SHP77 (cell line): ENCODE results near the gene RIMKLB.
"Not testable (repeated sequence)": the region's sequence is repeated elsewhere in the genome, so short reads cannot be mapped to it uniquely, and the experiment has no call there.

Experiments
- DNase-seq, 2 experiments: peaks; one replicate each; lab custom pipeline; 2025; lab: John Stamatoyannopoulos, UW

The RIMKLB gene

DNA sequence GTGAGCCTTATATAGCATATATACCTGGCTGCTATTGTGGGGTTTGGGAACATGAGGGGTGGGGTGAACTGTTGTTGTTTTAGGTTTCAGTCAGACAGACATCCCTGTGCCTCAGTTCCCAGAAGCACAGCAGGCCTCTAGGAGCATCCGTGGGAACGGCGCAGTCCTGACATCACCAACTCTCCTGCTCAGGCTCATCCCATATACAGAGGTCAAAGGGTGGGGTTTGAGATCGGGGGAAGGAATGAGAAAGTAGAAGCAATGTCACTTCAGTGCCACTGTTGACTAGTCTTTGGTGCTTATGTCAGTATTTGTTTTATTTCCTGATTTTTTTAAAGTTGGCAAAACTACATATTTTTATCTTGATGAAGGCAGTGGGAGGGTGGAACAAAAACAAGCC lies 81.5 kb downstream of the RIMKLB start:
- no peak for DNase-seq

DNA sequence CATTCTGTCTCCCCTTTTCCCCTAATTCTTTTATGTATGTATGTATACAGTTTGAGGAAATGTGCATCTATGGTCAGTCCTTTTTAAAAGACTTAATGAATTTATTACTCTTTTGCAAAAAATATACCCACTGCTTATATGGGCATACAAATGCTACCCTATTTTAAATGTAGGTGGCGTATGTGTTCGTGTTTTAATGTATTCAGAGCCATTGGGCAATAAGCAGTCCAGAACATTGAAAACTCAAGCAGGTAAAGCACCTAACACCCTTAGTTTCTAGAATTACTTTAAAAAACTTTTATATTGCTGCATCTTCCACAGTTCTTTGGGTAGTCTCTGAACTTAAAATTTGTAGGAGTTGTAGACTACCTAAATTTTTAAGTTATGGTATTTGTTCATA lies 82.1 kb downstream of the RIMKLB start:
- DNase-seq = no peak

DNA sequence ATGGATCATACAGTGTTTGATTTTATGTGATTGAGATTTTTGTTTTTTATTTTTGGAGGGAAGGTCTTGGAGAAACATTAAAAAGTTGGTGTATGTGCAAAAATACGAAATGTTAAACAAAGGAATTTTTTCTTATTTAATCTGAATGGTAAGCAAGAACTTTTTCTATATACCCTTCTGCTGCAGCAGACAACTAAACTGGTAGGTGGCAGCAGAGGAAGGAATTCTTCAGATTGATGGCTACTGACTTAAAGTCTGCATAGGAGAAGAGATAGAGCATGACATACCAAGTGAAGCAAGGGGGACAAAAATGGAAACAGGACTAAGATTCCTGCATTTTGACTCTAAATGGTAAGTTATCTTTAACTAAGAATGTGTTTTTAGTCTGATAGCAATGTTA lies 82.6 kb downstream of the RIMKLB start:
- DNase-seq = no peak

DNA sequence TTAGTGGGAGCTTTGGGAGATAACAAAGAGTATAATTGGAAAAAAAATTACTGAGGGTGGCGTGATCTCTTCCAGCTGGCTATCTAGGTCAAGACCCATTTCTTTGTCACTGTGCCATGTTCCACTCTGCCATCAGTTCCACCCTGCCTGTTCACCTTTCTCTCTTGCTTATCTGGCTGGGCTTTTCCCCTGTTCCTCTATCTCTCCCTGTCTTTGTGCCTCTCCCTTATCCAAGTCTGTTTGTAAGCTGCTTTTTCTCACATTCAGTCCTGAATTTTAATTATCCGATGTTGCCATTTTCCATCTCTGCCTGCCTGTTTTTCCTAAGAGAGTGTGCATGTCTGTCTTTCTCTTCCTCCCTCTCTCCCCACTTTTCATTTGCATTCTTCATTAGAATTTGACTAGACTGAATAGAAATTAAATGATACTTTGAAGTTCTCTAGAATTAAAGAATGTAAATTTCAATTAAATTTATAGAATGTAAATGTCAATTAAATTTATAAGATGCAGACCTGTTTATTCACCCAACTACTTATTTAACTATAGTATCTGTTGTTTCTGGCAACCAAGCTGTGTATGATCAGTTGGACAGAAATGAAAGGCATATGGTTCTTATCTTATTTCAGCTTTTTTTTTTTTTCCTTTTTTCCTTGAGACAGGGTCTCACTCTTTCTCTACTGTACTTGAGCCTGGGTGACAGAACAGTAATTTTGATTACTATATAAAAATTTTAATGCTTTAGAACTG lies 83.8 kb downstream of the RIMKLB start:
- DNase-seq = no peak

DNA sequence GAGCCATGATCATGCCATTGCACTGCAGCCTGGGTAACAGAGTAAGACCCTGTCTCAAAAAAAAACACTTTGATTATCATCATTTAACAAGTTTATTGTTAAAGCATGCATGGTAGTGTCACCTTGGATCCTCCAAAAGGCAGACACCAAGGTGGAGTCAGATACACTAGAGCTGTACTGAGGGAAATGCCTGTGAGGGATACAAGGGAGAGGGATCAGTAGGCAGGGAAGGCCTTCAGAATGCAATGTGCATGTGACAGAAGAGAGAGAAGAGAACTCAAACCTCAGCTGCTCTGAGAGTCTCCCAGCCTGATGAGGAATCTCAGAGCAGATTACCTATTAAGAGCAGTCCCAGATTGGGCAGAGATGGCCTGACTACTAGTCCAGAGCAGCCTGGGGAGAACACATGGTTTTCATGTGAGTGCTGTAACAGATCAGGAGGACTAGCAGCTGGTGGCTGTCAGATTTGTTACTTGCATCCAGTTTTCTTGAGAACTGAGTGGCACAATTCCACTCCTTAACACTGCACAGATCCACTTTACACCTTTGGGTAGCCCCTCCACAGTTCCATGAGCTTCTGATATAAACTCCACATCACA lies 86.6 kb downstream of the RIMKLB start:
- no peak for DNase-seq

DNA sequence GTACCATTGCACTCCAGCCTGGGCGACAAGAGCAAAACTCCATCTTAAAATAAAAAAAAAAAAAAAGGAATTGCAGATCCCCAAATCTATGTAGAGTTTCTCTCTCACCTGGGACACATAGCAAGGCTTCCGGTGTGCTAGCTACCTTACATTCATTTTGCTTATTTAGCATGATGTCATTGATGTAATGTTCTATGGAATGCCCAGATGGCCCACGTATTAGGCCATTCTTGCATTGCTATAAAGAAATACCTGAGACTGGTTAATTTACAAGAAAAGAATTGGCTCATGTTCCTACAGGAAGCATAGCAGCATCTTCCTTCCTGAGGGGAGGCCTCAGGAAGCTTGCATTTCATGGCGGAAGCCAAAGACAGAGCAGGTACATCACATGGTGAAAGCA lies 87.7 kb downstream of the RIMKLB start:
- no peak for DNase-seq

DNA sequence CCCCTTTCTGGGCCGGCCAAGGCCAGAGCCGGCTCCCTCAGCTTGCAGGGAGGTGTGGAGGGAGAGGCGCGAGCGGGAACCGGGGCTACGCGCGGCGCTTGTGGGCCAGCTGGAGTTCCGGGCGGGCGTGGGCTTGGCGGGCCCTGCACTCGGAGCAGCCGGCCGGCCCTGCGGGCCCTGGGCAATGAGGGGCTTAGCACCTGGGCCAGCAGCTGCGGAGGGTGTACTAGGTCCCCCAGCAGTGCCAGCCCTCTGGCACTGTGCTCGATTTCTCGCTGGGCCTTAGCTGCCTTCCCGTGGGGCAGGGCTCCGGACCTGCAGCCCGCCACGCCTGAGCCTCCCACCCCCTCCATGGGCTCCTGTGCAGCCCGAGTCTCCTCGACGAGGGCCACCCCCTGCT lies 89.4 kb downstream of the RIMKLB start:
- DNase-seq = not testable (repeated sequence)

DNA sequence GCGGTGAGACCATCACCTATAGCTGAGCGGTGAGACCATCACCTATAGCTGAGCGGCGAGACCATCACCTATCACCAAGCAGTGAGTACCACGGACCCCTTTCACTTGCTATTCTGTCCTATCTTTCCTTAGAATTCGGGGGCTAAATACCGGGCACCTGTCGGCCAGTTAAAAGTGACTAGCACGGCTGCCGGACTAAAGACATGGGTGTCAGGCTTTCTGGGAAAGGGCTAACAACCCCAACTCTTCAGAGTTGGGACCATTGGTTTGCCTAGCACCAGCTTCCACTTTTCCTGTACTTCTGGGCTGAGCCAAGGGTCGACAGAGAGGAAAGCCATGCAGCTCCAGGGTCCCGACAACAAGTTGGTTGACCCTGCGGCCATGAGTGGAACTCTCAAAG lies 90.9 kb downstream of the RIMKLB start:
- not testable (repeated sequence) for DNase-seq

DNA sequence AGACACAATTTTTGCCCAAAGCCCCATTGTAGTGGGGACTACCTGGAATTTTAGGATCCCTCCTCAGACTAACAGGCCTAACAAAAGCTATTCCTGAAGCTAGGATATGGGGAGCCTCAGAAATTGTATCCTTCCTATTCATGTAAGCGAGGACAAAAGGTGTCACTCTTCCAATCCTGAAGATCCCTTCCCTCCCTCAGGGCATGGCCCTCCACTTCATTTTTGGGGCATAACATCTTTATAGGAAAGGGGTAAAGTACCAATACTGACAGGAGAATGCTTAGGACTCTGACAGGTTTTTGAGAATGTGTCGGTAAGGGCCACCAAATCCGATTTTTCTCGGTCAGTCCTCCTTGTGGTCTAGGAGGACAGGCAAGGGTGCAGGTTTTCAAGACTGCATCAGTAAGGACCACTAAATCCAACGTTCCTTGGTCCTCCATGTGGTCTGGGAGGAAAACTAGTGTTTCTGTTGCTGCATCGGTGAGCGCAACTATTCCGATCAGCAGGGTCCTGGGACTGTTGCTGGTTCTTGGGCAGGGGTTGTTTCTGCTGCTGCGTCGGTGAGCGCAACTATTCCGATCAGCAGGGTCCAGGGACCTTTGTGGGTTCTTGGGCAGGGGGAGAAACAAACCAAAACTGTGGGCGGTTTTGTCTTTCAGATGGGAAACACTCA lies 91.7 kb downstream of the RIMKLB start:
- not testable (repeated sequence) for DNase-seq

DNA sequence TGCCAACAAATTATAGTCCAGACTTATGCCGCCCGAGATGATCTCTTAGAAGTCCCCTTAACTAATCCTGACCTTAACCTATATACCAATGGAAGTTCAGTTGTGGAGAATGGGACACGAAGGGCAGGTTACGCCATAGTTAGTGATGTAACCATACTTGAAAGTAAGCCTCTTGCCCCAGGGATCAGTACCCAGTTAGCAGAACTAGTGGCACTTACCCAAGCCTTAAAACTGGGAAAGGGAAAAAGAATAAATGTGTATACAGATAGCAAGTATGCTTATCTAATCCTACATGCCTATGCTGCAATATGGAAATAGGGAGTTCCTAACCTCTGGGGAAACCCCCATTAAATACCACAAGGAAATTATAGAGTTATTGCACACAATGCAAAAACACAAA lies 95.4 kb downstream of the RIMKLB start:
- DNase-seq = not testable (repeated sequence)

DNA sequence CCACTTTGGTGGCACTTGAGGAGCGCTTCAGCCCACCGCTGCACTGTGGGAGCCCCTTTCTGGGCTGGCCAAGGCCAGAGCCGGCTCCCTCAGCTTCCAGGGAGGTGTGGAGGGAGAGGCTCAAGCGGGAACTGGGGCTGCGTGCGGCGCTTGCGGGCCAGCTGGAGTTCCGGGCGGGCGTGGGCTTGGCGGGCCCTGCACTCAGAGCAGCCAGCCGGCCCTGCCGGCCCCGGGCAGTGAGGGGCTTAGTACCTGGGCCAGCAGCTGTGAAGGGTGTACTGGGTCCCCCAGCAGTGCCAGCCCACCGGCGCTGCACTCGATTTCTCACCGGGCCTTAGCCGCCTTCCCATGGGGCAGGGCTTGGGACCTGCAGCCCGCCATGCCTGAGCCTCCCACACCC lies 96.8 kb downstream of the RIMKLB start:
- not testable (repeated sequence) for DNase-seq

DNA sequence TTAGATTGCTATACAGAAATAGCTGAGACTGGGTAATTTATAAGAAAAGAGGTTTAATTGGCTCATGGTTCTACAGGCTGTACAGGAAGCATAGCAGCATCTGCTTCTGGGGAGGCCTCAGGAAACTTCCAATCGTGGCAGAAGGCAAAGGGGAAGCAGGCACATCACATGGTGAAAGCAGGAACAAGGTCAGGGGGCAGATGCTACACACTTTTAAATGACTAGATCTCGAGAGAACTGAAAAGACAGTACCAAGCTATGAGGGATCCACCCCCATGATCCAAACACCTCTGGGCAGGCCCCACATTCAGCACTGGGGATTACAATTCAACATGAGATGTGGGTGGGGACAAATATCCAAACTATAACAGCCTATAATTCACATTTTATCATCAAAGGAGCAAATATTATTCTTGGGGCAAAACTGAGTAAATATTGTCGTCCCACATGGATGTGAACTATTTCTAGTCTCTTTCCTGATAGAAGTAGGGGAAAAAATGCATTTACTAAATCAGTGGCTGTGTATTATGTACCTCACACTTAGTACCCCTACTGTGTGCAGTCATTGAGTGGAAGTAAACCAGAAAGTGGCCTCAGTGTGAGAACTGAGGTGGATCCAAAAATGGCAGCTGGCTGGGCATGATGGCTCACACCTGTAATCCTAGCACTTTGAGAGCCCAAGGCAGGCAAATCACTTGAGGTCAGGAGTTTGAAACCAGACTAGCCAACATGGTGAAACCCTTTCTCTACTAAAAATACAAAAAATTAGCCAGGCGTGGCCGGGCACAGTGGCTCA lies 99.2 kb downstream of the RIMKLB start:
- no peak for DNase-seq

DNA sequence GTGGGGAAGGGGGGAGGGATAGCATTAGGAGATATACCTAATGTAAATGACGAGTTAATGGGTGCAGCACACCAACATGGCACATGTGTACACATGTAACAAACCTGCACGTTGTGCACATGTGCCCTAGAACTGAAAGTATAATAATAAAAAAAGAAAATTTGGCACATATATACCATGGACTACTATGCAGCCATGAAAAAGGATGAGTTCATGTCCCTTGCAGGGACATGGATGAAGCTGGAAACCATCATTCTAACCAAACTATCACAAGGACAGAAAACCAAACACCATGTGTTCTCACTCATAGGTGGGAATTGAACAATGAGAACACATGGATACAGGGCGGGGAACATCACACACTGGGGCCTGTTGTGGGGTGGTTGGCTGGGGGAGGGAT lies 103.4 kb downstream of the RIMKLB start:
- DNase-seq = not testable (repeated sequence)

DNA sequence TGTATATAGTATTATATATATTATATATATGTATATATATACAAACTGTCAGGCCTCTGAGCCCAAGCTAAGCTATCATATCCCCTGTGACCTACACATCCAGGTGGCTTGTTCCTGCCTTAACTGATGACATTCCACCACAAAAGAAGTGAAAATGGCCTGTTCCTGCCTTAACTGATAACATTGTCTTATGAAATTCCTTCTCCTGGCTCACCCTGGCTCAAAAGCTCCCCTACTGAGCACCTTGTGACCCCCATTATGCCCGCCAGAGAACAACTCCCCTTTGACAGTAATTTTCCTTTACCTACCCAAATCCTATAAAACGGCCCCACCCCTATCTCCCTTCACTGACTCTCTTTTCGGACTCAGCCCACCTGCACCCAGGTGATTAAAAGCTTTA lies 107.0 kb downstream of the RIMKLB start:
- DNase-seq = not testable (repeated sequence)

DNA sequence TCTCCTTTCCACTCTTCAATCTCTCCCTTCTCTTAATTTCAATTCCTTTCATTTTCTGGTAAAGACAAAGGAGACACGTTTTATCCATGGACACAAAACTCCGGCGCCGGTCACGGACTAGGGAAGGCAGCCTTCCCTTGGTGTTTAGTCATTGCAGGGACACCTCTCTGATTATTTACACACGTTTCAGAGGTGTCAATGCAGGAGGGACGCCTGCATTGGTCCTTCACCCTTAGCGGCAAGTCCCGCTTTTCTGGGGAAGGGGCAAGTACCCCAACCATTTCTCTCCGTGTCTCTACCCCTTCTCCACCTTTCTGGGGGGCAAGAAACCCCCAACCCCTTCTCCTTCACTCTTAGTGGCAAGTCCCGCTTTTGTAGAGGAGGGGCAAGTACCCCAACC lies 107.7 kb downstream of the RIMKLB start:
- DNase-seq = not testable (repeated sequence)

DNA sequence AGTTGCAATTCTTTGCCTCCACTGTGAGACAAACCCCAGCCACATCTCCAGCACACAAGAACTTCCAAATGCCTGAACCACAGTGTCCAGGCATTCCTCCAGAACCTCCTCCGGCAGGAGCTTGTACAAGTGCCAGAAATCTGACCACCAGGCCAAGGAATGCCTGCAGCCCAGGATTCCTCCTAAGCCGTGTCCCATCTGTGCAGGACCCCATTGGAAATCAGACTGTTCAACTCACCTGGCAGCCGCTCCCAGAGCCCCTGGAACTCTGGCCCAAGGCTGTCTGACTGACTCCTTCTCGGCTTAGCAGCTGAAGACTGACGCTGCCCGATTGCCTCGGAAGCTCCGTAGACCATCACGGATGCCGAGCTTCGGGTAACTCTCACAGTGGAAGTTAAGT lies 109.3 kb downstream of the RIMKLB start:
- DNase-seq = not testable (repeated sequence)

DNA sequence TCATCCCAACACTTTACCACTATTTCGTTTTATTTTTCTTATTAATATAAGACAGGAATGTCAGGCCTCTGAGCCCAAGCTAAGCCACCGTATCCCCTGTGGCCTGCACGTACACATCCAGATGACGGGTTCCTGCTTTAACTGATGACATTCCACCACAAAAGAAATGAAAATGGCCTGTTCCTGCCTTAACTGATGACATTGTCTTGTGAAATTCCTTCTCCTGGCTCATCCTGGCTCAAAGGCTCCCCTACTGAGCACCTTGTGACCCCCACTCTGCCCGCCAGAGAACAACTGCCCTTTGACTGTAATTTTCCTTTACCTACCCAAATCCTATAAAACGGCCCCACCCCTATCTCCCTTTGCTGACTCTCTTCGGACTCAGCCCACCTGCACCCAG lies 112.3 kb downstream of the RIMKLB start:
- not testable (repeated sequence) for DNase-seq

DNA sequence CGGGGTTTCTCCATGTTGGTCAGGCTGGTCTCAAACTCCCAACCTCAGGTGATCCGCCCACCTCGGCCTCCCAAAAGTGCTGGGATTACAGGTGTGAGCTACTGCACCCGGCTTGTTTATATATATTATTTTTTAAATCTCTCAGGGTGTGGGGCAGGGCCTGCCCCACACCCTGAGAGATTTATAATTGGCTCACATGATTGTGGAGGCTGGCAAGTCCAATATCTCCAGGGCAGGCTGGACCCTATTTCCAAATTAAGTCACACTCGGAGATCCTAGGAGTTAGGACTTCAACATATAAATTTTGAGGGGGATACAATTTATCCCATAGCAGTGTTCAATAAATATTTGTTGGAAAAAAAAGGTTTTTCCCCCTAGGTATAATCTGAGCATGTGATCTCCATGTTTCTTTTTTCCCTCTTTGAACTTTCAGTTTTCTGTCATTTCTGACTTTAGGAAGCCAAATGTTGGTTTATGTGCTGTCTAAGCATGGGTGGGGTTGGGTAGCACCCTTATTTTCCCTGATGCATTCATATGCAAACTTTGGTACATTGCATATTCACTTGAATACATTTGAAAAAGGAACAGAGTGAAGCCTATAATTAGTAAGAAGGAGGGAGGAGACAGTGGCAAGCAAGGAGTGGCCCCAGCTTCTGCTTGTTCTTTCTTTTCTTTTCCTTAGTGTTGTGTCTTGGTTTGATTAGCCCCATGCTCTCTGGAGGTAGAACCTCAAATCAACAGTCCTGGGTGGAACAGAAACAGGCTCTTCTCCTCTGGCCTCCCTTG lies 116.0 kb downstream of the RIMKLB start:
- DNase-seq = no peak

DNA sequence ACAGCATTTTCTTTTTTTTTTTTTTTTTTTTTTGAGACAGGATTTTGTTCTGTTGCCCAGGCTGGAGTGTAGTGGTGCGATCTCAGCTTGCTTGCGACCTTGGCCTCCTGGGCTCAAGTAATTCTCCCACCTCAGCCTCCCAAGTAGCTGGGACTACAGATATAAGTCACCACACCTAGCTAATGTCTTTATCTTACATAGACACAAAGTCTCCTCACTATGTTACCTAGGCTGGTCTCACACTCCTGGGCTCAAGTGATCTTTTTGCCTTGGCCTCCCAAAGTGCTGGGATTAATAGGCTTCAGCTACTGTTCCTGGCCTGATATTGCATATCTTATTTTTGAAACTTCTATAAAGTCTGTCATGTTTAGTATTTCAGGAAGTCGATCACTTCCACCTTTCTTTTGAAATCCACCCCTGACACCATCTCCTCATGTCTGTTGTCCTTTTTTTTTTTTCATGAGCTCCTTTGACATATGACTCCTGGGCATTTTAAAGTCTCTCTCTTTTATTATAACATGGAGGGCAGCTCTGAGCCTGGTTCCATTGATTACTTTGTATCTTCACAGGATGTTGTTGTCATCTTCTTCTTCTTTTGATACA lies 118.8 kb downstream of the RIMKLB start:
- DNase-seq = no peak

DNA sequence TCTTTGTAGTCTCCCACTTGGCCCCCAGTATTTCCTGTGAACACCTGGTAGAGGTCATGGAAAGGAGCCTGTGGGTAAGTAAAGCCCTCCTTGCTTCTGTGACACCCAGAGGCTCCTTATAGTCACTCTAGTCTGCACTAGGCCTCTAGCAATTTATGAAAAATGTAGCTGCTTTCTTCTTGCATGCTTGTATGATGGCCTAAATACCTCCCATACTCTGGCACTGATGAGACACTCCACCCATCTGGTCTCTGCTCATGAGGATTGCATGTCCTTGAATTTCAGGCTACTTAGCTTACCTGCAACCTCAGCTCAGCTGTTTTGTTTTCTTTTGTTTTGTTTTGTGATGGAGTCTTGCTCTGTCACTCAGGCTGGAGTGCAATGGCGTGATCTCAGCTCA lies 120.1 kb downstream of the RIMKLB start:
- no peak for DNase-seq

DNA sequence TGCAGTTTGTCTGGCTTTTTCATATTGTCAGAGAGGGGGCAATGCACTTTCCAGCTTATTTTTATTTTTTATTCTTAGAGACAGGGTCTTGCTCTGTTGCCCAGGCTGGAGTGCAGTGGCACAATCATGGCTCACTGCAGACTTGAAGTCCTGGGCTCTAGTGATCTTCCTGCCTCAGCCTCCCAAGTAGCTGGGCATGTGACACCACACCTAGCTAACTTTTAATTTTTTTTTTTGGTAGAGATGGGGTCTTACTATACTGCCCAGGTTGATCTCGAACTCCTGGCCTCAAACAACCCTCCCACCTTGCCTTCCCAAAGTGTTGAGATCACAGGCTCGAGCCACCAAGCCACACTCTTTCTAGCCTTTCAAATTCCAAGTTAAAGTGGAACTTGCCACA lies 120.7 kb downstream of the RIMKLB start:
- DNase-seq = no peak
